ENCODE measurements around the gene RPUSD2. TPM values are rescaled to one million over a fixed set of nuclear protein-coding genes. Genes with fewer than 3 reads are reported as not detected.

Gene RPUSD2
- total RNA-seq, 4 donors from 2014 or later = 7.3 to 14.3 (median 12.2) TPM

- DNase-seq (ENCODE audit: low spot score in 2 of 2) = peak in 1 of 2 donors; percentile 48
- no peak overlapping the region for H3K4me3 ChIP-seq (ENCODE audit: low read depth, poor library complexity, severe bottlenecking)
- intact Hi-C loops (cut with DNase I; ENCODE audit: low total_unique reads) = no loop called here
- 68 to 76% methylated on average over 5 of the region's 5 CpGs for WGBS, 2 donors
- no peak for TF ChIP-seq POLR2A (IDR thresholded peaks at IDR 0.05)
- no peak for TF ChIP-seq CTCF (IDR thresholded peaks at IDR 0.05)
Observed at GRCh38 chr15:40534371-40534770, 34.7 kb upstream of the RPUSD2 start.

GRCh38 chr15:40536501-40536900 is 32.6 kb upstream of the RPUSD2 start:
- H3K4me3 ChIP-seq (ENCODE audit: low read depth, poor library complexity, severe bottlenecking) = no peak overlapping the region
- no peak for TF ChIP-seq CTCF (IDR thresholded peaks at IDR 0.05)
- TF ChIP-seq POLR2A (IDR thresholded peaks at IDR 0.05) = no peak
- intact Hi-C loops (cut with DNase I; ENCODE audit: low total_unique reads) = no loop called here
- peak in 1 of 2 donors; percentile 28 for DNase-seq (ENCODE audit: low spot score in 2 of 2)
- 77 to 81% methylated on average over 5 of the region's 5 CpGs for WGBS, 2 donors

- 88 to 92% methylated on average over 6 of the region's 6 CpGs for WGBS, 2 donors
- no peak for TF ChIP-seq CTCF (IDR thresholded peaks at IDR 0.05)
- TF ChIP-seq POLR2A (IDR thresholded peaks at IDR 0.05) = no peak
- intact Hi-C loops (cut with DNase I; ENCODE audit: low total_unique reads) = no loop called here
- no peak for DNase-seq (ENCODE audit: low spot score in 2 of 2)
- H3K4me3 ChIP-seq (ENCODE audit: low read depth, poor library complexity, severe bottlenecking) = no peak overlapping the region
Observed at GRCh38 chr15:40538976-40539375, 30.1 kb upstream of the RPUSD2 start.

GRCh38 chr15:40543082-40543481 is 26.0 kb upstream of the RPUSD2 start:
- TF ChIP-seq CTCF (IDR thresholded peaks at IDR 0.05) = no peak
- WGBS, 2 donors = 91 to 93% methylated on average over 3 of the region's 3 CpGs
- DNase-seq (ENCODE audit: low spot score in 2 of 2) = no peak
- no peak overlapping the region for H3K4me3 ChIP-seq (ENCODE audit: low read depth, poor library complexity, severe bottlenecking)
- intact Hi-C loops (cut with DNase I; ENCODE audit: low total_unique reads) = no loop called here

- no peak for TF ChIP-seq CTCF (IDR thresholded peaks at IDR 0.05)
- TF ChIP-seq POLR2A (IDR thresholded peaks at IDR 0.05) = no peak
- intact Hi-C loops (cut with DNase I; ENCODE audit: low total_unique reads) = no loop called here
- no peak for DNase-seq (ENCODE audit: low spot score in 2 of 2)
- WGBS, 2 donors = 80 to 88% methylated on average over 5 of the region's 5 CpGs
- no peak overlapping the region for H3K4me3 ChIP-seq (ENCODE audit: low read depth, poor library complexity, severe bottlenecking)
Observed at GRCh38 chr15:40543631-40544294, 25.3 kb upstream of the RPUSD2 start.

- no peak for TF ChIP-seq POLR2A (IDR thresholded peaks at IDR 0.05)
- TF ChIP-seq CTCF (IDR thresholded peaks at IDR 0.05) = no peak
- DNase-seq (ENCODE audit: low spot score in 2 of 2) = no peak
- intact Hi-C loops (cut with DNase I; ENCODE audit: low total_unique reads) = no loop called here
- WGBS, 2 donors = 58 to 78% methylated on average over 1 of the region's 1 CpG
- no peak overlapping the region for H3K4me3 ChIP-seq (ENCODE audit: low read depth, poor library complexity, severe bottlenecking)
Observed at GRCh38 chr15:40545457-40545856, 23.6 kb upstream of the RPUSD2 start.
